Naive B cell (primary cell): ENCODE results near the gene TBC1D23. TPM values are rescaled to one million over a fixed set of nuclear protein-coding genes. Genes with fewer than 3 reads are reported as not detected.
"Not testable (repeated sequence)": the region's sequence is repeated elsewhere in the genome, so short reads cannot be mapped to it uniquely, and the experiment has no call there.

Experiments used
- ATAC-seq, 2 donors: fragments of 150-1000 bp; cut with Tn5 transposase; 2 replicates each; pipeline ENCODE4 v1.10.0; 2021; ENCODE audit warnings: low read depth in 2 of 2, mild to moderate bottlenecking in 2 of 2, moderate library complexity in 2 of 2
- DNase-seq: peaks from one replicate; pipeline ENCODE4 v3.0.0; 2022
- H3K27ac Mint-ChIP-seq, 6 donors: one replicate each; pipeline ENCODE4 v1.8.0; 2020 to 2022; ENCODE audit warnings: mild to moderate bottlenecking in 6 of 6, mixed read lengths in 6 of 6, moderate library complexity in 5 of 6, inconsistent platforms in 2 of 6
- H3K27me3 Mint-ChIP-seq, 3 donors: one replicate each; pipeline ENCODE4 v1.8.0; 2021 to 2022; ENCODE audit warnings: mixed read lengths in 3 of 3, mild to moderate bottlenecking in 1 of 3
- H3K36me3 Mint-ChIP-seq, 2 donors: one replicate each; pipeline ENCODE4 v1.8.0; 2020 to 2022; ENCODE audit warnings: mixed read lengths in 2 of 2, inconsistent platforms in 1 of 2, mild to moderate bottlenecking in 1 of 2
- H3K4me1 Mint-ChIP-seq, 3 donors: one replicate each; pipeline ENCODE4 v1.8.0; 2020 to 2022; ENCODE audit warnings: mixed read lengths in 3 of 3, inconsistent platforms in 1 of 3, mild to moderate bottlenecking in 1 of 3, moderate library complexity in 1 of 3
- H3K4me3 Mint-ChIP-seq, 8 donors: one replicate each; pipeline ENCODE4 v1.8.0; 2020 to 2022; ENCODE audit warnings: mild to moderate bottlenecking in 8 of 8, mixed read lengths in 8 of 8, moderate library complexity in 8 of 8, inconsistent platforms in 2 of 8
- H3K9me3 Mint-ChIP-seq, 7 donors: one replicate each; pipeline ENCODE4 v1.8.0; 2020 to 2022; ENCODE audit warnings: mixed read lengths in 7 of 7, mild to moderate bottlenecking in 5 of 7, inconsistent platforms in 2 of 7, moderate library complexity in 1 of 7
- polyA plus RNA-seq, 6 donors: library from polyadenylated mRNA; unstranded; fragments of 300-500 nt; fragmentation: Illumina TruSeq; gene quantifications; one replicate each; pipeline ENCODE4 v1.2.3, GENCODE V29; 2021; ENCODE audit warnings: low read depth in 6 of 6

Gene TBC1D23
- polyA plus RNA-seq, 6 donors from 2014 or later: 10.9 to 23.4 (median 18.0) TPM

GRCh38 chr3:100234364-100234763 lies 26.4 kb upstream of the TBC1D23 start:
- peaks cover 0 to 4% of the 10 kb centered on the region in 2 donors for H3K36me3 Mint-ChIP-seq
- no peak for DNase-seq
- H3K9me3 Mint-ChIP-seq: peaks cover 0 to 15% (median 4%) of the 10 kb centered on the region in 7 donors
- H3K27me3 Mint-ChIP-seq: no peaks in the 10 kb centered on the region
- ATAC-seq: no peak
- H3K27ac Mint-ChIP-seq: peak overlapping the region in 2 of 6 donors; percentile 77 to 79
- no peaks in the 10 kb centered on the region for H3K4me1 Mint-ChIP-seq
- no peak overlapping the region for H3K4me3 Mint-ChIP-seq

DNA sequence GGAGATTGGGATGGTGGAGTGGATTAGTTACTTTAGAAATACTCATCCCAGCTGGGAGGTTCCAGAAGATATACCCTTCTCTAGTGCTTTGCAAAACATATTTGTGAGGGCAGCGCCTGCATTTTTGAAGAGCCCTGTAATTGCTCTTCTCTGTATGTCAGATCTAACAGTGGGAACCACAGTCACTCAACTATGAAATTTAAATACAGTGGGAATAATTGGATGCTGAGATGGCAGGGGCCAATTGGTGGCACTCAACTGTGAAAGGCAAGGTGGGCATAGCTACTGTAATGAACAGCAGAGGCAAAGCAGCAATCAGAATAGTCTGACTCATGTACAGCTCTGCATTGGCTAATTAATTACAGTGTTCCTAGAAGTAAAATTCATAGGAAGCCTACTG lies 22.2 kb upstream of the TBC1D23 start:
- peaks cover 0 to 3% (median 0%) of the 10 kb centered on the region in 3 donors for H3K27me3 Mint-ChIP-seq
- H3K36me3 Mint-ChIP-seq: peaks cover 0 to 4% of the 10 kb centered on the region in 2 donors
- no peak overlapping the region for H3K4me3 Mint-ChIP-seq
- H3K4me1 Mint-ChIP-seq: no peaks in the 10 kb centered on the region
- H3K27ac Mint-ChIP-seq: no peak overlapping the region
- no peak for DNase-seq
- H3K9me3 Mint-ChIP-seq: peaks cover 0 to 15% (median 4%) of the 10 kb centered on the region in 7 donors
- no peak for ATAC-seq

- H3K27ac Mint-ChIP-seq, H3K36me3 Mint-ChIP-seq: not testable (repeated sequence)
These were observed 18.3 kb upstream of the TBC1D23 start for GRCh38 chr3:100242471-100242870.

DNA sequence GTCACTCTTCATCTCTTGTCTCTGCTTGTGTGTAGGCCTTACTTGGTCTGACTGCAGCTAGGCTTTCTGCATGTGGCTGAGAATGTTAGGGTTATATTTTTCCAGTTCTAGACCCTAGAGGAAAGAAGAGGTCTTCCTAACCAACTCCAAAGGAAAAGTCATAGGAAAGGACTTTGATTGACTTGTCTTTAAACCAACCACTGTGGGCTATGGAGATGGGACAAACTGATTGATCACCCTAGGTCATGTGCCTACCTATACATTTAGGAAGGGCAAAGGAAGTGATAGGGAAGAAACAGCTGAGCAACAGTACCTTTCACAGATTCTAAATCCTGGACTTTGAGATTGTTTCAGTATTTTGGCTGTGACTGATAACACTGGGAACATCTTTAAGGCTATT lies 16.5 kb upstream of the TBC1D23 start:
- Mint-ChIP-seq H3K36me3 (no peaks in the 10 kb centered on the region), H3K4me3 (no peak overlapping the region), H3K9me3 (peaks cover 0 to under 1% (median 0%) of the 10 kb centered on the region in 7 donors), H3K4me1 (no peaks in the 10 kb centered on the region), H3K27ac (no peak overlapping the region), H3K27me3 (peaks cover 0 to 3% (median 0%) of the 10 kb centered on the region in 3 donors)
- DNase-seq (no peak), ATAC-seq (no peak)

More at GRCh38 chr3:100242471-100242870, 18.3 kb upstream of the TBC1D23 start:
- not testable (repeated sequence) for ATAC-seq, H3K27me3 Mint-ChIP-seq, DNase-seq, H3K4me1 Mint-ChIP-seq, H3K4me3 Mint-ChIP-seq
- peaks cover 0 to 15% (median 4%) of the 10 kb centered on the region in 7 donors for H3K9me3 Mint-ChIP-seq

GRCh38 chr3:100245136-100245535 lies 15.7 kb upstream of the TBC1D23 start:
- Mint-ChIP-seq H3K36me3 (no peaks in the 10 kb centered on the region), H3K9me3 (no peaks in the 10 kb centered on the region), H3K4me1 (no peaks in the 10 kb centered on the region), H3K4me3 (no peak overlapping the region), H3K27me3 (peaks cover 0 to 3% (median 0%) of the 10 kb centered on the region in 3 donors), H3K27ac (no peak overlapping the region)
- no peak for DNase-seq
- ATAC-seq: no peak

DNA sequence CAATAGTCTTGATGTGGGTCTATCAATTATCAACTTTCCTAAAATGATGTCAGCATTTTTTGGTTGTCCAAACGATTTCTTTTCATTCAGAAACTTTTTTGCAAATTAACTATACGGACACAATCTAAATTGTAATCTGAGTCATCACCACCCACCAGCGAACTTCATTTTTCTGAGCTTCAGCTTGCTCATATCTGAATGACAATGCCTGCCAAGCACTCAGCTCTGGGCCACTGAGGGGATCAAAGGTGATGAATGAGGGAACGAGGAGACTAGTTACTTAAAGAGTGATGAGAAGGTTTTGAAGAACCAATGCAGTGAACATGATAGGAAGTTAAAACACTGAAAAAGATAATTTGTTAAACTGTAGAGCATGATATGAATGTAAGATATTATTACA lies 14.9 kb upstream of the TBC1D23 start:
- Mint-ChIP-seq H3K27me3 (peaks cover 0 to 2% (median 0%) of the 10 kb centered on the region in 3 donors), H3K4me3 (no peak overlapping the region), H3K4me1 (no peaks in the 10 kb centered on the region), H3K27ac (no peak overlapping the region), H3K9me3 (no peaks in the 10 kb centered on the region), H3K36me3 (no peaks in the 10 kb centered on the region)
- DNase-seq: no peak
- ATAC-seq: no peak

GRCh38 chr3:100246999-100247398 lies 13.8 kb upstream of the TBC1D23 start:
- no peaks in the 10 kb centered on the region for H3K36me3 Mint-ChIP-seq
- ATAC-seq (no peak), DNase-seq (no peak)
- no peaks in the 10 kb centered on the region for H3K4me1 Mint-ChIP-seq
- no peak overlapping the region for H3K27ac Mint-ChIP-seq
- H3K27me3 Mint-ChIP-seq: no peaks in the 10 kb centered on the region
- H3K4me3 Mint-ChIP-seq: no peak overlapping the region
- no peaks in the 10 kb centered on the region for H3K9me3 Mint-ChIP-seq

- no peaks in the 10 kb centered on the region for H3K4me1 Mint-ChIP-seq
- H3K9me3 Mint-ChIP-seq: no peaks in the 10 kb centered on the region
- no peak overlapping the region for H3K4me3 Mint-ChIP-seq
- no peak for DNase-seq
- H3K27me3 Mint-ChIP-seq: no peaks in the 10 kb centered on the region
- peak overlapping the region in 1 of 6 donors; percentile 10 for H3K27ac Mint-ChIP-seq
- no peaks in the 10 kb centered on the region for H3K36me3 Mint-ChIP-seq
- no peak for ATAC-seq
These were observed 8.8 kb upstream of the TBC1D23 start for GRCh38 chr3:100252001-100252400.

DNA sequence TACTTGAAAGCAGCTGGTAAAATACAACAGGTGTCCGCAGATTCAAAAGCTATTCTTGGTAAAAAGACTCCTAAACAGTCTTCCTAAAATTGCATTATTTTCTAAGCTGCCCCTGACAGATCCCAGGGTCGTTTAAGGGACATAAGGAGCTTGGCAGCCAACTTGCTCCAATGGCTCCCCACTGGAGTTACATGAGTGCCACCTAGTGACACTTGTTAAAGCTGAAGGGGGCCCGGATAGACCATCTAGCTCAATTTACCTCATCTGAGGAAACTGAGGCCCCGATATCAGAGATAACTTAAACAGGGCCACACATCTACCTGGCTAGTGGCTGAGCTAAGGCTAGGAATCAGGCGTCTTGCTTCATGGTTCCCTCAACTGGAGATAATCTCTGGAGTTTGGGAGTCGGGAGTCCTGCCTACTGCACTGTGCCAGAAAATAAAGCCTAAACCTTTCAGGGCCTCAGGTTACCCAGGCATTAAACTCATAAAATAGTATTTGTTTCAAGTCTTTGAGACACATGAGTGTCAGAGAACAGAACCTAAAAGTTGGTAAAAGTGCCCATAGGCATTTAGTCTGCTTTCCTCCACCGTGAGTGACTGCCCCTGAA lies 6.5 kb upstream of the TBC1D23 start:
- H3K36me3 Mint-ChIP-seq: no peaks in the 10 kb centered on the region
- H3K27ac Mint-ChIP-seq: peak overlapping the region in 1 of 6 donors; percentile 1
- DNase-seq (peak; percentile 32), ATAC-seq (peak; percentile 67 to 79)
- H3K9me3 Mint-ChIP-seq: no peaks in the 10 kb centered on the region
- H3K4me1 Mint-ChIP-seq: no peaks in the 10 kb centered on the region
- H3K4me3 Mint-ChIP-seq: no peak overlapping the region
- H3K27me3 Mint-ChIP-seq: no peaks in the 10 kb centered on the region

- no peak for DNase-seq
- no peaks in the 10 kb centered on the region for H3K36me3 Mint-ChIP-seq
- peaks cover 15 to 19% (median 16%) of the 10 kb centered on the region in 3 donors for H3K4me1 Mint-ChIP-seq
- ATAC-seq: no peak
- H3K27ac Mint-ChIP-seq: peak overlapping the region in 1 of 6 donors; percentile 16
- H3K4me3 Mint-ChIP-seq: peak overlapping the region in 1 of 8 donors; percentile 36
- no peaks in the 10 kb centered on the region for H3K9me3 Mint-ChIP-seq
- no peaks in the 10 kb centered on the region for H3K27me3 Mint-ChIP-seq
These were observed 4.1 kb upstream of the TBC1D23 start for GRCh38 chr3:100256731-100257151.

- no peaks in the 10 kb centered on the region for H3K36me3 Mint-ChIP-seq
- H3K27me3 Mint-ChIP-seq: no peaks in the 10 kb centered on the region
- no peak overlapping the region for H3K27ac Mint-ChIP-seq
- ATAC-seq (no peak), DNase-seq (no peak)
- peaks cover 19 to 26% (median 22%) of the 10 kb centered on the region in 3 donors for H3K4me1 Mint-ChIP-seq
- H3K4me3 Mint-ChIP-seq: peak overlapping the region in 1 of 8 donors; percentile 36
- no peaks in the 10 kb centered on the region for H3K9me3 Mint-ChIP-seq
These were observed 3.2 kb upstream of the TBC1D23 start for GRCh38 chr3:100257586-100257985.

- DNase-seq (no peak), ATAC-seq (no peak)
- no peaks in the 10 kb centered on the region for H3K36me3 Mint-ChIP-seq
- H3K27me3 Mint-ChIP-seq: no peaks in the 10 kb centered on the region
- peaks cover 31 to 50% (median 47%) of the 10 kb centered on the region in 3 donors for H3K4me1 Mint-ChIP-seq
- peak overlapping the region; percentile 90 to 99 (median 96) for H3K4me3 Mint-ChIP-seq
- peak overlapping the region; percentile 96 to 100 (median 98) for H3K27ac Mint-ChIP-seq
- no peaks in the 10 kb centered on the region for H3K9me3 Mint-ChIP-seq
These were observed 609 bp upstream of the TBC1D23 start for GRCh38 chr3:100260081-100260684.

GRCh38 chr3:100261485-100261903 lies 702 bp downstream of the TBC1D23 start:
- DNase-seq (no peak), ATAC-seq (no peak)
- Mint-ChIP-seq H3K4me1 (peaks cover 31 to 50% (median 47%) of the 10 kb centered on the region in 3 donors), H3K36me3 (no peaks in the 10 kb centered on the region), H3K27me3 (no peaks in the 10 kb centered on the region), H3K4me3 (peak overlapping the region; percentile 90 to 99 (median 96)), H3K27ac (peak overlapping the region; percentile 96 to 100 (median 98)), H3K9me3 (no peaks in the 10 kb centered on the region)

DNA sequence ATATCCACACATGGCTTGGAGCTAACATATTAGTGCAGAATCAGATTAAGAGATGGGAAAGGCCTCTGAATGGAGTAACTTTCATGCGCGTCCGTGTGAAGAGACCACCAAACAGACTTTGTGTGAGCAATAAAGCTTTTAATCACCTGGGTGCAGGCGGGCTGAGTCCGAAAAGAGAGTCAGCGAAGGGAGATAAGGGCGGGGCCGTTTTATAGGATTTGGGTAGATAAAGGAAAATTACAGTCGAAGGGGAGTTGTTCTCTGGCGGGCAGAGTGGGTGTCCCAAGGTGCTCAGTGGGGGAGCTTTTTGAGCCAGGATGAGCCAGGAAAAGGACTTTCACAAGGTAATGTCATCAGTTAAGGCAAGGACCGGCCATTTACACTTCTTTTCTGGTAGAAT lies 2.1 kb downstream of the TBC1D23 start:
- Mint-ChIP-seq H3K4me3 (peak overlapping the region in 5 of 8 donors; percentile 43 to 75 (median 55)), H3K4me1 (peaks cover 31 to 50% (median 47%) of the 10 kb centered on the region in 3 donors), H3K27ac (peak overlapping the region in 3 of 6 donors; percentile 50 to 96 (median 84))
- H3K36me3 Mint-ChIP-seq, H3K27me3 Mint-ChIP-seq, H3K9me3 Mint-ChIP-seq, DNase-seq, ATAC-seq: not testable (repeated sequence)
